Measurements from ENCODE around the gene HEPN1. TPM values are rescaled to one million over a fixed set of nuclear protein-coding genes. Genes with fewer than 3 reads are reported as not detected.

HEPN1 gene
- polyA plus RNA-seq, 2 of the 4 experiments (the other 2 are of a cell fraction) = not detected

- no peak for TF ChIP-seq FOXS1 (CRISPR knock-in tag; IDR thresholded peaks at IDR 0.05)
Measured at GRCh38 chr11:124928942-124929665, 10.1 kb downstream of the HEPN1 start (continued).

DNA sequence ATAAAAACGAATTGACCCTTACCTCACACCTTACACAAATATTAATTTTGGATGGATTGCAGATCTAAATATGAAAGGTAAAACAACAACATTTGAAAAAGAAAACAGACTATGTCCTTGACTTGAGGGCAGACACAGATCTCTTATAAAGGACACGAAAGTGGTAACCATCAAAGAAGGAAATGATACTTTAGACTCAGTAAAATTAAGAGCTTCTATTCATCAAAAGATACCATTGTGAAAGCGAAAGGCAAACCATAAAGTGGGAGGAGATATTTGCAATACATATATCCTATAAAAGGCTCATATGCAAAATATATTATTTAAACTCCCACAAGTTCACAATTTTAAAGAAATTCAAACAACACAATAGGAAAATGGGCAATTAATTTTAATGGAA, 11.7 kb downstream of the HEPN1 start:
- POLR2A ChIA-PET = no interaction called here
- Histone ChIP-seq H3K27ac (no peak overlapping the region), H3K9me3 (no peaks in the 10 kb centered on the region), H3K4me1 (0 out of 3 replicates have a peak, but pooled peaks cover 9% of the 10 kb centered on the region), H3K4me3 (no peak overlapping the region), H3K4me2 (no peak overlapping the region)
- CTCF ChIA-PET = interaction anchor here (1.4 kb wide), 1 partner anchor 54 kb away, joined by 3 read pairs; no protein-coding TSS in a partner anchor
- WGBS (ENCODE audit: missing lambda C conversion rate) = 9% methylated on average over 3 of the region's 3 CpGs
- DNase-seq (ENCODE audit: low read depth in 1 of 2, low spot score in 1 of 2) (no peak), FAIRE-seq (no peak), ATAC-seq (no peak)
- TF ChIP-seq PHF8 (IDR thresholded peaks at IDR 0.05; ENCODE audit: borderline replicate concordance, low read depth) (no peak), ZFP36 (IDR thresholded peaks at IDR 0.05; ENCODE audit: borderline replicate concordance, partially characterized antibody) (no peak), NPAS2 (CRISPR knock-in tag; IDR thresholded peaks at IDR 0.05; ENCODE audit: borderline replicate concordance) (no peak), HOXA7 (CRISPR knock-in tag; IDR thresholded peaks at IDR 0.05) (no peak), FOSL2 (IDR thresholded peaks at IDR 0.05) (no peak), FOSL2 (CRISPR knock-in tag; IDR thresholded peaks at IDR 0.05) (no peak), CHD4 (IDR thresholded peaks at IDR 0.05; ENCODE audit: borderline replicate concordance) (no peak), RARB (CRISPR knock-in tag; IDR thresholded peaks at IDR 0.05) (no peak)
- TF ChIP-seq, protein P1, sequence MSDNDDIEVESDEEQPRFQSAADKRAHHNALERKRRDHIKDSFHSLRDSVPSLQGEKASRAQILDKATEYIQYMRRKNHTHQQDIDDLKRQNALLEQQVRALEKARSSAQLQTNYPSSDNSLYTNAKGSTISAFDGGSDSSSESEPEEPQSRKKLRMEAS (IDR thresholded peaks at IDR 0.05) = no peak

DNA sequence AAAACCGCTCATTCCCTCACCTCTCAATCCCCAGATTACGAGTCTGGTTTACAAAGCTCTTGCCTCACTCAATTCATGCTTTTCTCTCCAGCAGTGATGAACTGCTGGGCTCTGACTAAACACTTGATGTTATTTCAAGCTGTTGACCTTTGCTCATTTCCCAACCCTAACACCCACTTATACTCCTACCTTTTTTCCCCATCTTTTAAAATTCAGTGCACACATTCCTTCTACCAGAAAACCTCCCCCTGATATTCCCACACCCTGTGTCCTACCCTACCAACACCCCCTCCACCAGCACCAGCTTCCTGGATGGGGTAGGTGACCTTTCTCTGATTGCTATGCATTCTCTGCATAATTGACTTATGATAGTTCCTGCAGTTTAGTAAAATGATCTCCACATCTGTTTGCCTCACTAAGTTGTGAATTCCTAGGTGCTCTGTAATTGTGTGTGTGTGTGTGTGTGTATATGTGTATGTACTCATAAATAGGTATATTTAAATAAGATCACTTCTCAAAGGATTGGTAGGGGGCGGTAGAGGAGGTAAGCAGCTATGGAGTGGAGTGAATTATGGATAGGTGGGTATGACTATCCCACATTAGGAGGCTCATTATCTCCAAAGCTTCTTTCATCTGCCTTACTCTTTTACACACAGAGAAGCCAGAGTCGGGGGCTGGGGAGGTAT, 16.0 kb downstream of the HEPN1 start:
- WGBS (ENCODE audit: missing lambda C conversion rate) = 10% methylated on average over 4 of the region's 4 CpGs
- H3K27ac ChIP-seq = no peak overlapping the region
- peak in 1 of 2 experiments; percentile 8 for DNase-seq (ENCODE audit: low read depth in 1 of 2, low spot score in 1 of 2)
- ChIA-PET POLR2A (interaction anchor here (1.0 to 2.8 kb wide), 2 partner anchors 19 to 59 kb away, joined by 5 to 7 read pairs; partner anchors contain the start of gene CCDC15), CTCF (interaction anchor here (1.2 to 1.6 kb wide), 2 partner anchors 15 to 19 kb away, joined by 3 to 4 read pairs; partner anchors contain the start of gene CCDC15)
- H3K4me3 ChIP-seq = no peak overlapping the region
- H3K4me2 ChIP-seq = peak overlapping the region; percentile 25; the same call in 1 of the 3 replicates
- H3K9me3 ChIP-seq = no peaks in the 10 kb centered on the region
- peak in 1 of 2 experiments; percentile 39; a peak in 2 of 6 replicates for ATAC-seq
- no peak for TF ChIP-seq REST (IDR thresholded peaks at IDR 0.05)
- TF ChIP-seq HEYL (CRISPR knock-in tag; IDR thresholded peaks at IDR 0.05) = no peak
- 0 out of 3 replicates have a peak, but pooled peaks cover 9% of the 10 kb centered on the region for H3K4me1 ChIP-seq
- no peak for FAIRE-seq
